Nephron progenitor cell (in vitro differentiated cells): Measurements from ENCODE around the gene GSTO1.
"Not testable (repeated sequence)": the region's sequence is repeated elsewhere in the genome, so short reads cannot be mapped to it uniquely, and the experiment has no call there.

Source experiments
- DNase-seq: peaks from one replicate; pipeline ENCODE4 v3.0.0; 2021
- H3K27ac Mint-ChIP-seq: 2 replicates; pipeline ENCODE4 v1.8.0; 2021; ENCODE audit warnings: mild to moderate bottlenecking, moderate library complexity, mixed read lengths
- H3K27me3 Mint-ChIP-seq: 2 replicates; pipeline ENCODE4 v1.8.0; 2021; ENCODE audit warnings: mild to moderate bottlenecking, low read depth, mixed read lengths; ENCODE audit not compliant: poor library complexity
- H3K36me3 Mint-ChIP-seq: 2 replicates; pipeline ENCODE4 v1.8.0; 2021; ENCODE audit warnings: low read depth, mixed read lengths
- H3K4me1 Mint-ChIP-seq: 2 replicates; pipeline ENCODE4 v1.8.0; 2021; ENCODE audit warnings: mixed read lengths
- H3K4me3 Mint-ChIP-seq: 2 replicates; pipeline ENCODE4 v1.8.0; 2021; ENCODE audit warnings: mild to moderate bottlenecking, moderate library complexity, mixed read lengths
- H3K9me3 Mint-ChIP-seq: 2 replicates; pipeline ENCODE4 v1.8.0; 2021; ENCODE audit warnings: mild to moderate bottlenecking, moderate library complexity, mixed read lengths
- TF ChIP-seq, protein P1 (sequence below): fragments of 200-600 bp; sonication (generic); IDR thresholded peaks from 2 replicates; pipeline ENCODE4 v1.5.0; 2021; ENCODE audit warnings: antibody characterized with exemption

Gene GSTO1

GRCh38 chr10:104234934-104235333, 19.8 kb upstream of the GSTO1 start:
- peaks cover 28% of the 10 kb centered on the region for H3K27me3 Mint-ChIP-seq
- peaks cover 11% of the 10 kb centered on the region for H3K4me1 Mint-ChIP-seq
- TF ChIP-seq, protein P1, sequence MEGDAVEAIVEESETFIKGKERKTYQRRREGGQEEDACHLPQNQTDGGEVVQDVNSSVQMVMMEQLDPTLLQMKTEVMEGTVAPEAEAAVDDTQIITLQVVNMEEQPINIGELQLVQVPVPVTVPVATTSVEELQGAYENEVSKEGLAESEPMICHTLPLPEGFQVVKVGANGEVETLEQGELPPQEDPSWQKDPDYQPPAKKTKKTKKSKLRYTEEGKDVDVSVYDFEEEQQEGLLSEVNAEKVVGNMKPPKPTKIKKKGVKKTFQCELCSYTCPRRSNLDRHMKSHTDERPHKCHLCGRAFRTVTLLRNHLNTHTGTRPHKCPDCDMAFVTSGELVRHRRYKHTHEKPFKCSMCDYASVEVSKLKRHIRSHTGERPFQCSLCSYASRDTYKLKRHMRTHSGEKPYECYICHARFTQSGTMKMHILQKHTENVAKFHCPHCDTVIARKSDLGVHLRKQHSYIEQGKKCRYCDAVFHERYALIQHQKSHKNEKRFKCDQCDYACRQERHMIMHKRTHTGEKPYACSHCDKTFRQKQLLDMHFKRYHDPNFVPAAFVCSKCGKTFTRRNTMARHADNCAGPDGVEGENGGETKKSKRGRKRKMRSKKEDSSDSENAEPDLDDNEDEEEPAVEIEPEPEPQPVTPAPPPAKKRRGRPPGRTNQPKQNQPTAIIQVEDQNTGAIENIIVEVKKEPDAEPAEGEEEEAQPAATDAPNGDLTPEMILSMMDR, result no peak
- peaks cover 33% of the 10 kb centered on the region for H3K9me3 Mint-ChIP-seq
- no peak for DNase-seq
- peaks cover 4% of the 10 kb centered on the region for H3K36me3 Mint-ChIP-seq
- no peak overlapping the region for H3K4me3 Mint-ChIP-seq
- H3K27ac Mint-ChIP-seq, result no peak overlapping the region

GRCh38 chr10:104235801-104236200, 18.9 kb upstream of the GSTO1 start:
- no peak overlapping the region for H3K4me3 Mint-ChIP-seq
- peaks cover 25% of the 10 kb centered on the region for H3K27me3 Mint-ChIP-seq
- H3K9me3 Mint-ChIP-seq, result peaks cover 33% of the 10 kb centered on the region
- peaks cover 4% of the 10 kb centered on the region for H3K36me3 Mint-ChIP-seq
- no peak for DNase-seq
- H3K4me1 Mint-ChIP-seq, result peaks cover 10% of the 10 kb centered on the region
- no peak overlapping the region for H3K27ac Mint-ChIP-seq
- TF ChIP-seq, protein P1, result no peak

GRCh38 chr10:104240078-104240477, 14.6 kb upstream of the GSTO1 start:
- no peak overlapping the region for H3K4me3 Mint-ChIP-seq
- peaks cover 4% of the 10 kb centered on the region for H3K36me3 Mint-ChIP-seq
- H3K9me3 Mint-ChIP-seq, result peaks cover 18% of the 10 kb centered on the region
- peaks cover 11% of the 10 kb centered on the region for H3K27me3 Mint-ChIP-seq
- peaks cover 10% of the 10 kb centered on the region for H3K4me1 Mint-ChIP-seq
- DNase-seq, result no peak
- TF ChIP-seq, protein P1, result no peak
- no peak overlapping the region for H3K27ac Mint-ChIP-seq

GRCh38 chr10:104242545-104242944, 12.1 kb upstream of the GSTO1 start:
- H3K27me3 Mint-ChIP-seq, result peaks cover 11% of the 10 kb centered on the region
- H3K9me3 Mint-ChIP-seq, result peaks cover 26% of the 10 kb centered on the region
- no peak for DNase-seq
- H3K4me1 Mint-ChIP-seq, result peaks cover 10% of the 10 kb centered on the region
- TF ChIP-seq, protein P1, result no peak
- peaks cover 16% of the 10 kb centered on the region for H3K36me3 Mint-ChIP-seq
- H3K4me3 Mint-ChIP-seq, result no peak overlapping the region
- H3K27ac Mint-ChIP-seq, result no peak overlapping the region

DNA sequence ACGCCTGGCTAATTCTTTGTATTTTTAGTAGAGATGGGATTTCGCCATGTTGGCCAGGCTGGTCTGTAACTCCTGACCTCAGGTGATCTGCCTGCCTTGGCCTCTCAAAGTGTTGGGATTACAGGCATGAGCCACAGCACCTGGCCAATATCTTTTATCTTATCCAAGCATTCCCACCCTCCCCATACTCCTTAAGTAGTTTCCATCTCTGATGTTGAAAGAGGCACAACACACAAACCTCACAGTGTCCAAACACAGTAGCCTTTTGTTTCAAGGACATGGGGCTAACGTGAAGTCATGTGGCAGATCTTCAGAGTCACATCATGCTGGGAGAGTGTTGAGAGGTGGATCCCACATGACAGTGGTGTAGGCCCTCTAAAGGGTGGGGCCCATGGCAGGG, 11.7 kb upstream of the GSTO1 start:
- not testable (repeated sequence) for H3K4me3 Mint-ChIP-seq, H3K4me1 Mint-ChIP-seq, H3K27me3 Mint-ChIP-seq, DNase-seq, H3K27ac Mint-ChIP-seq
- Mint-ChIP-seq H3K9me3 (peaks cover 30% of the 10 kb centered on the region), H3K36me3 (peaks cover 16% of the 10 kb centered on the region)

DNA sequence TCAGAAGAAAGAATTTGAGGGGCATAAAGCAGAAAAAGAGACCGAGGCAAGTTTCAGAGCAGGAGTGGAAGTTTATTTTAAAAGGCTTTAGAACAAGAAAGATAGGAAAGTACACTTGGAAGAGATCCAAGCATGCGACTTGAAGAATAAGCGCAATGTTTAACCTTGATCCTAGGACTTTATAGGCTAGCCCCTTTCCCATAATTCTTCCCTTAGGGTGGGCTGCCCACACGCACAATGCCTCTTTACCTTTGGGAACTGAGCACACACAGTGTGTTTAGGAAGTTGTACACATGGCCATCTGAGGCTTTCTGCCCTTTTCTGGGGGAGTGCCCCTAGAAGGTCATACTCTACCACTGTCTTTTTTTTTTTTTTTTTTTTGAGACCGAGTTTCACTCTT, 11.2 kb upstream of the GSTO1 start:
- peaks cover 13% of the 10 kb centered on the region for H3K4me1 Mint-ChIP-seq
- H3K4me3 Mint-ChIP-seq, result no peak overlapping the region
- no peak for DNase-seq
- H3K27me3 Mint-ChIP-seq, result peaks cover 8% of the 10 kb centered on the region
- H3K27ac Mint-ChIP-seq, result no peak overlapping the region
- H3K36me3 Mint-ChIP-seq, result peaks cover 16% of the 10 kb centered on the region
- peaks cover 34% of the 10 kb centered on the region for H3K9me3 Mint-ChIP-seq
- TF ChIP-seq, protein P1, result no peak
